ENCODE results near the gene VARS2.
"Not testable (repeated sequence)": the region's sequence is repeated elsewhere in the genome, so short reads cannot be mapped to it uniquely, and the experiment has no call there.

VARS2 gene

DNA sequence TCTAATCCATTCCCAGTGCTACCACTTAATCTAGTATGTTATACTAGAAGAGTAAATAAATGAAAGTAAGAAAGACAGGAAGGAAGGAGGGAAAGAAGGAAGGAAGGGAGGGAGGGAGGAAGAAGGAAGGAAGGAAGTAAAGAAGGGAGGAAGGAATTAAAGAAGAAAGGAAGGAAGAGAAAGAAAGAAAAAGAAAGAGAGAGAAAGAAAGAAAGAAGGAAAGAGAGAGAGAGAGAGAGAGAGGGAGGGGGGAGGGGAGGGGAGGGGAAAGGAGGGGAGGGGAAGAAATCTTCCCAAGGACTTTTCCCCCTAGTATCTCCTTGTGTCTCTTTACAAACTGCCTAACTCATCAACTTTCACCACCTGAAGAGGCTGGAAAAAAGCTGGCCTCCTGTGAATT lies 48.7 kb downstream of the VARS2 start:
- no peak overlapping the region for H3K4me3 Mint-ChIP-seq
- no peaks in the 10 kb centered on the region for H3K4me1 Mint-ChIP-seq
- DNase-seq = no peak
- H3K9me3 Mint-ChIP-seq = no peaks in the 10 kb centered on the region
- ATAC-seq (replicated peaks) = no peak
- H3K27ac Mint-ChIP-seq = no peak overlapping the region
- peaks cover 40 to 48% of the 10 kb centered on the region in 2 donors for H3K27me3 Mint-ChIP-seq
- no peaks in the 10 kb centered on the region for H3K36me3 Mint-ChIP-seq

DNA sequence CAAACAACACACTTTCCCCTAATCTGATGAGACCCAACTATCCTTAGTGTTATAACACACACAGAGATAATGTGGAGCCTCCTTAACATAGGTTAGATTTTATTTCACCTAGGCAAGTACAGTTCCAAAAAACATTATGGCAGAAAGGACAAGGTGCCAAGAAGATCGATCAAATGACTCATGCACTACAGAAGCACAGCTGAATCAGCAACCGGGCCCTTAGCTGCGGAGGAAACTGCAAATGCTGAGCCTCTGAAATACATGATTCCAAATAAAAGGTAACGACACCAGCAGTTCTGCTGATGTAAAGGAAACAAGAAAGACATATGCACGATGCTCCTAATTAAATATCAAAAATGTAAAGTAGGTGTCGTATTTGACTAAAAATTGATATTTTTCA lies 49.6 kb downstream of the VARS2 start:
- Mint-ChIP-seq H3K27ac (no peak overlapping the region), H3K27me3 (peaks cover 34 to 40% of the 10 kb centered on the region in 2 donors), H3K4me1 (no peaks in the 10 kb centered on the region), H3K4me3 (no peak overlapping the region), H3K9me3 (no peaks in the 10 kb centered on the region), H3K36me3 (no peaks in the 10 kb centered on the region)
- ATAC-seq (replicated peaks) (no peak), DNase-seq (no peak)

DNA sequence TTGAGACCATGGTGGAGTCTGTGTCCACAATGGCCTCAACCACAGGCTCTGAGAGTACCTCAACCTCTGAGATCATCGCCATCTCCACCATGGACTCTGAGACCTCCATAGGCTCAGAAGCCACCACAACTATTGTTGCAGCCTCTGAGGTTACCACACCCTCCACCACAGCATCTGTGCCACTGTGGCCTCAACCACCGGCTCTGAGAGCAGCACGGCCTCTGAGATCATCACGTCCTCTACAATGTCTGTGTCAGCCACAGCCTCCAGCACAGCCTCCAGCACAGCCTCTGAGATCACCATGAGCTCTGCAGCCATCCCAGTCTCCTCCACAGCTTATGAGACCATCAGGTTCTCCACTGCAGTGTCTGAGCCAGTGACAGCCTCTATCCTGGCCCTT lies 50.0 kb downstream of the VARS2 start:
- no peaks in the 10 kb centered on the region for H3K9me3 Mint-ChIP-seq
- peaks cover 1 to 2% of the 10 kb centered on the region in 2 donors for H3K4me1 Mint-ChIP-seq
- H3K4me3 Mint-ChIP-seq = no peak overlapping the region
- H3K27ac Mint-ChIP-seq = no peak overlapping the region
- ATAC-seq (replicated peaks) (no peak), DNase-seq (no peak)
- H3K27me3 Mint-ChIP-seq = peaks cover 32 to 38% of the 10 kb centered on the region in 2 donors
- no peaks in the 10 kb centered on the region for H3K36me3 Mint-ChIP-seq

DNA sequence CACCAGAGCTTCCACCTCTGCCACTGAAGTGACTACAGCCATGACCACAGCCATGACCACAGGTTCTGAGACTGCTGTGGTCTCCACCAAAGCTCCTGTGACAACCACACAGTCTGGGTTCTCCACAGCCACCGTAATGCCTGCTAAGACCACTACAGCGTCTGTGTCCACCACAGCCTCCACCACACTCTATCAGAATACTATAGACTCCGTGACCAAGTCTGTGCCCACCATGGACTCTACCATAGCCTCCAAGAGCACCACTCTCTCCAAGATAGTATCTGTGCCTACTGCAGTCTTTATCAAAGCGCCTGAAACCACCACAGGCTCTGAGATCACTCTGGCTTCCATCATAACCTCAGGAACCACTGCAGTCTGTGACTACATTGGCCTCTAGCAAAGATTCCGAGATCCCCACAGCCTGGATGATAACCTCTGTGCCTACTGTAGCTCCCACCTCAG lies 51.1 kb downstream of the VARS2 start:
- Mint-ChIP-seq H3K27me3 (peaks cover 24 to 36% of the 10 kb centered on the region in 2 donors), H3K9me3 (peaks cover 2 to 3% of the 10 kb centered on the region in 2 donors), H3K4me3 (no peak overlapping the region), H3K36me3 (no peaks in the 10 kb centered on the region), H3K27ac (no peak overlapping the region), H3K4me1 (peaks cover 6 to 8% of the 10 kb centered on the region in 2 donors)
- peak in 1 of 2 donors; percentile 23 for ATAC-seq (replicated peaks)
- DNase-seq = no peak

DNA sequence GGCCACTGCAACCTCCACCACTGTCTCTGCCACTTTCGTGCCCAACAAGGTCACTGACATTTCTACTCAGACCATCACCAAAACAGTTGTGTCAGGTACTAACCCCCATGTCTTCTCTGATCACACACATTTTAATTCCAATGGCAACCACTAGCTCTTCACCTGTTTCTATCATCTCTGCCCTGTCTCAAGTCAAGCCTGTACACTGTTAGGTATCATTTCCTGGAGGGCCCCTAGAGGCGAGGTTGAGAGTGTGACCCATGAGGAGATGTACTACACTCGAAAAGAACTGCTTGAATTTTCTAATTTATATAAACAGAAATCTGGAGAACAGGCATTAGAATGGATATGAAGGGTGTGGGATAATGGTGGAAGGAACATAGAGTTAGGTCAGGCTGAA lies 52.1 kb downstream of the VARS2 start:
- peaks cover 24 to 33% of the 10 kb centered on the region in 2 donors for H3K27me3 Mint-ChIP-seq
- DNase-seq (no peak), ATAC-seq (replicated peaks) (no peak)
- peaks cover 2 to 3% of the 10 kb centered on the region in 2 donors for H3K9me3 Mint-ChIP-seq
- H3K4me1 Mint-ChIP-seq = peaks cover 6 to 8% of the 10 kb centered on the region in 2 donors
- no peaks in the 10 kb centered on the region for H3K36me3 Mint-ChIP-seq
- H3K4me3 Mint-ChIP-seq = no peak overlapping the region
- H3K27ac Mint-ChIP-seq = no peak overlapping the region

DNA sequence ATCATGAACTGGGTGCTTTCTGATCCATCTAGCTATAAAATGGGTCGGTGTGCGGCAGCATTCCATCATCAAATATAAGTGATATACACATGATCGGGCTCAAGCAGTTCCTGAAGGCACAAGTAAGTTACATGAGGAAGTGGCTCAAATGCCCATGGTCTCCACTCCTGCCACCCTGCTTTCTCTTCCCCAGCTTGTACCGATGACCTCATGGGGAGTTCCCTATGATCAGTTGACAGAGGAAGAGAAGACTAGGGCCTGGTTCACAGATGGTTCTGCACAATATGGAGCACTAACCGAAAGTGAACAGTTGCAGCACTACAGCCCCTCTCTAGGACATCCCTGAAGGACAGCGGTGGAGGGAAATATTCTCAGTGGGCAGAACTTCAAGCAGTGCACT lies 55.1 kb downstream of the VARS2 start:
- peaks cover 36 to 42% of the 10 kb centered on the region in 2 donors for H3K27me3 Mint-ChIP-seq

DNA sequence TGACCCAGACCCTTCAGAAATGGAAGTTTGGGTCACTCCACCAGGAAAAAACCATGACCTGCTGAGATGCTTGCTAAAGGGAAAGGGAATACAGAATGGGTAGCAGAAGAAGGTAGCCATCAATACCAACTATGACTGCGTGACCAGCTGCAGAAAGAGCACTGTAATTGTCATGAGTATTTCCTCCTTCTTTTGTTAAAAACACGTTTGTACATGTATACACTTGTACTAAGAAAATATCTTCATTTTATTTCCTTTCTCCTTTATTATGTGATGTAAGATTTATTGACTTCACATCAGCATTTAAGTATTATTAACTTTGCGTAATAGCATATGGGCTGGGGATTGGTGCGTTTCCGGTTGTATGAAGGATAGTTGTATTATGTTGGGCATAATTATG lies 56.9 kb downstream of the VARS2 start:
- peaks cover 6 to 8% of the 10 kb centered on the region in 2 donors for H3K4me1 Mint-ChIP-seq
- no peak overlapping the region for H3K4me3 Mint-ChIP-seq
- H3K27ac Mint-ChIP-seq = no peak overlapping the region
- peaks cover 21 to 25% of the 10 kb centered on the region in 2 donors for H3K27me3 Mint-ChIP-seq
- H3K36me3 Mint-ChIP-seq = no peaks in the 10 kb centered on the region
- DNase-seq (no peak), ATAC-seq (replicated peaks) (no peak)
- peaks cover 2 to 3% of the 10 kb centered on the region in 2 donors for H3K9me3 Mint-ChIP-seq

More for the DNA sequence above, 55.1 kb downstream of the VARS2 start:
- H3K4me1 Mint-ChIP-seq, H3K4me3 Mint-ChIP-seq, H3K36me3 Mint-ChIP-seq, H3K9me3 Mint-ChIP-seq: not testable (repeated sequence)
- ATAC-seq (replicated peaks) (peak; percentile 57 to 60), DNase-seq (peak; percentile 17)
- H3K27ac Mint-ChIP-seq = peak overlapping the region; percentile 60

DNA sequence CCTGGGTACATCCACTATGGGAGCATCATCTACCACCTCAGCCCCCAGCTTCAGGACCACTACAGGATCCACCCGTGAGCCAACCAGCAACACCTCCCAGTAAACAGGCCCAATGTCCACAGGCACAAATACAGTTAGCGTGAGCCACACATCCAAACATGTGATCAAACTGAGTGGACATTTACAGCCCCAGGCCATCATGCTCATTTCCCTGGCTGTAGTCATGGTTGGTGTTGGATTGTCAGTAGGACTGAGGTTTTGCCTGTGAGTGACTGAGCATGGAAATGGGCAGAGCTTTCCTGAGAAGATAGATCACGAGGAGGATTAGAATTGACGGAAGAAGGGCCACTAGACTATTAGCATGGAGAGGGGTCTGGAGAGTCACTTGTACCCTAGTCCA lies 58.8 kb downstream of the VARS2 start:
- Mint-ChIP-seq H3K27me3 (peaks cover 18 to 22% of the 10 kb centered on the region in 2 donors), H3K27ac (no peak overlapping the region), H3K36me3 (no peaks in the 10 kb centered on the region), H3K4me1 (peaks cover 6 to 8% of the 10 kb centered on the region in 2 donors), H3K9me3 (peaks cover 2 to 3% of the 10 kb centered on the region in 2 donors), H3K4me3 (no peak overlapping the region)
- DNase-seq (no peak), ATAC-seq (replicated peaks) (no peak)

DNA sequence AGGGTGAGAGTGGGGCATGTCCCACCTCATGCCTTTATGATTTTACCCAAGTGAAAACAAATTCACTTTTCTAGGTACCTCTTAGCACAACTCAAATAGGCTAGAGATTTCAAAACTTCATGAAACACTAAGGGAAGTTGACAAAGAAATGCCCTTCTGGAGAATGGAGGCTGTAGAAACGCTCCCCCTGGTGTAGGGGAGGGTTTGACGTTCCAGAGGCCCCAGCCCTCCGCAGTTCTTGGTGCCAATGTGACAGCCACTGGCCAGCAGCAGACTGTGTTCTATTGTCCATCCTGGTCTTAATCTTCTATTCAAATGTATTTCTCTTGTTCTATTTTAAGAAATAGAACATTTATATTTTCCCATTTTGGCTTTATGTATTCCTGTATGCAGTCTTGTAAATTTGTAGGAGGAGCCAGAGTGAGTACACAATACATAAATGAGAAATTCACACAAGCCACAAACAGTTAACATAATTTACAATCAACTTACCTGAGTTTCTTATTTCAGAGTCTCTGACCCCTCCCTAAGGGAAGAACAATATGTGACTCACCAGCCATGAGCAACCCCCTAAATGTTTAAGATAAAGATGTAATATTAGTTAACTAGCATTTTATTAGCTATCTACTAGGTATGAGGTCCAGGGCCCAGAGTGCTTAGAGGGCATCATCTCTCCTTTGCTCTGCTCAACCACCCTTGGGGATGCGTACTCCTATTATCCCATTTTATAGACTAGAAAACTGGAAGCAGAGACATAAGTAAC lies 60.6 kb downstream of the VARS2 start:
- no peak for DNase-seq
- ATAC-seq (replicated peaks) = no peak
- H3K27ac Mint-ChIP-seq = no peak overlapping the region
- H3K36me3 Mint-ChIP-seq = no peaks in the 10 kb centered on the region
- H3K9me3 Mint-ChIP-seq = no peaks in the 10 kb centered on the region
- H3K27me3 Mint-ChIP-seq = peaks cover 23 to 27% of the 10 kb centered on the region in 2 donors
- H3K4me3 Mint-ChIP-seq = no peak overlapping the region
- H3K4me1 Mint-ChIP-seq = no peaks in the 10 kb centered on the region
